Breast epithelium (tissue), 3 donors: Measurements from ENCODE around the gene CARS2.
"Not testable (repeated sequence)": the region's sequence is repeated elsewhere in the genome, so short reads cannot be mapped to it uniquely, and the experiment has no call there.

ENCODE experiments used
- CTCF ChIP-seq, 3 donors: fragments of 450-650 bp; IDR thresholded peaks; one replicate each; pipeline ENCODE4 v1.5.1; 2016 to 2017; ENCODE audit warnings: antibody characterized with exemption in 3 of 3, mild to moderate bottlenecking in 3 of 3, moderate library complexity in 3 of 3
- POLR2A ChIP-seq: fragments of 450-650 bp; IDR thresholded peaks from one replicate; pipeline ENCODE4 v1.6.1; 2016; ENCODE audit warnings: antibody characterized with exemption, mild to moderate bottlenecking, moderate library complexity

- not testable (repeated sequence) for TF ChIP-seq CTCF (IDR thresholded peaks at IDR 0.05); POLR2A
These were observed 20.2 kb upstream of the CARS2 start for GRCh38 chr13:110726153-110726552.
